ENCODE results near the gene GRIN1.

DNA sequence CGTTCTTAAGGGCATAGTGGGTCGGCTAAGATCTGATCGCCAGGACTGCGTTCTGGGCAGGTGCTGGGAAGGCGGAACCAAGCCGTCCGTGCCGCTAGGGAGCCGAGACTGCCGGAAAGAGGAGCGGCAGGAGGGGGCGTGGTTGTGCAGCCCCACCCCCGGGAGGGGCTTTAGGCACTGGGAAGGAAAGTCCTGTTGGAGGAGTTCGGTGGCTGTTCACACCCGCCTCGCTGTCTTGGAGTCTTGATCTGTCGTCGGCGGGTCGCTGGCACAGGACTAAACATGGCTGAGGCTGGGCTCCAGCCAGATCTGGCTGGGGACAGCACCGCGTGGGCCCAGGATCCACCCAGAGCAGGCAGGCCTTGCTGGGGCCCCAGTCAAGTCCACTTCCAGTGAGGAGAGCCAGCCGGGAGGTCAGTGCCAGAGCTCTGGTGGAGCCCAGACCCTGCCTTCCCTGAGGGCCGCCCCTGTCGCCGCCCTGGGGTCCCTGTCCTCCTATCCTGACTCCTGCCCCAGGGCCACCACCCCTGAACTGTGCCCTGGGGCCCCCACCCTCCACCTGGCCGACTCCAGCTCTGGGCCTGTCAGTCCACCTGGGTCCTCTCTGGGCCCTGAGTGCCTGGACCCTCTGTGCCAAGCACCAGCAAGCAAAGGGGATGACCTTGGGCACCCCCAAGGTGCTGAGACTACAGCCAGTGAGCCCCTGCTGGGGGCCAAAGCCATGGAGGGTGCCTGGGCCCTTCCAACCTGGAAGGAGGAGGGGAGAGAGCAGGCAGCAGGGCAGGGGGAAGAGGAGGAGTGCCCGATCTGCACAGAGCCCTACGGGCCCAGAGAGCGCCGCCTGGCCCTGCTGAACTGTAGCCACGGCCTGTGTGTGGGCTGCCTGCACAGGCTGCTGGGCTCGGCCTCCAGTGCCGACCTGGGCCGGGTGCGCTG is 78.6 kb downstream of the GRIN1 start:
- TF ChIP-seq, protein P1, sequence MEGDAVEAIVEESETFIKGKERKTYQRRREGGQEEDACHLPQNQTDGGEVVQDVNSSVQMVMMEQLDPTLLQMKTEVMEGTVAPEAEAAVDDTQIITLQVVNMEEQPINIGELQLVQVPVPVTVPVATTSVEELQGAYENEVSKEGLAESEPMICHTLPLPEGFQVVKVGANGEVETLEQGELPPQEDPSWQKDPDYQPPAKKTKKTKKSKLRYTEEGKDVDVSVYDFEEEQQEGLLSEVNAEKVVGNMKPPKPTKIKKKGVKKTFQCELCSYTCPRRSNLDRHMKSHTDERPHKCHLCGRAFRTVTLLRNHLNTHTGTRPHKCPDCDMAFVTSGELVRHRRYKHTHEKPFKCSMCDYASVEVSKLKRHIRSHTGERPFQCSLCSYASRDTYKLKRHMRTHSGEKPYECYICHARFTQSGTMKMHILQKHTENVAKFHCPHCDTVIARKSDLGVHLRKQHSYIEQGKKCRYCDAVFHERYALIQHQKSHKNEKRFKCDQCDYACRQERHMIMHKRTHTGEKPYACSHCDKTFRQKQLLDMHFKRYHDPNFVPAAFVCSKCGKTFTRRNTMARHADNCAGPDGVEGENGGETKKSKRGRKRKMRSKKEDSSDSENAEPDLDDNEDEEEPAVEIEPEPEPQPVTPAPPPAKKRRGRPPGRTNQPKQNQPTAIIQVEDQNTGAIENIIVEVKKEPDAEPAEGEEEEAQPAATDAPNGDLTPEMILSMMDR (conservative IDR thresholded peaks at IDR 0.05; ENCODE audit: low read length), result no peak
- no peak for TF ChIP-seq EZH2phosphoT487 (IDR thresholded peaks at IDR 0.05; ENCODE audit: borderline replicate concordance, low read depth, low read length)
